AG10803 (cell line): Measurements from ENCODE around the gene PITPNC1.

Experiments
- DNase-seq: peaks from one replicate; pipeline ENCODE4 v3.0.0; 2010; ENCODE audit warnings: low read depth
- H3K4me3 ChIP-seq: 2 replicates; pipeline ENCODE4 v1.5.1; 2011; ENCODE audit warnings: mild to moderate bottlenecking, low read length, control low read depth
- TF ChIP-seq, protein P1 (sequence below): conservative IDR thresholded peaks from 2 replicates; pipeline ENCODE4 v1.5.1; 2011; ENCODE audit warnings: mild to moderate bottlenecking, low read length, control low read depth, inconsistent platforms

Gene PITPNC1

DNA sequence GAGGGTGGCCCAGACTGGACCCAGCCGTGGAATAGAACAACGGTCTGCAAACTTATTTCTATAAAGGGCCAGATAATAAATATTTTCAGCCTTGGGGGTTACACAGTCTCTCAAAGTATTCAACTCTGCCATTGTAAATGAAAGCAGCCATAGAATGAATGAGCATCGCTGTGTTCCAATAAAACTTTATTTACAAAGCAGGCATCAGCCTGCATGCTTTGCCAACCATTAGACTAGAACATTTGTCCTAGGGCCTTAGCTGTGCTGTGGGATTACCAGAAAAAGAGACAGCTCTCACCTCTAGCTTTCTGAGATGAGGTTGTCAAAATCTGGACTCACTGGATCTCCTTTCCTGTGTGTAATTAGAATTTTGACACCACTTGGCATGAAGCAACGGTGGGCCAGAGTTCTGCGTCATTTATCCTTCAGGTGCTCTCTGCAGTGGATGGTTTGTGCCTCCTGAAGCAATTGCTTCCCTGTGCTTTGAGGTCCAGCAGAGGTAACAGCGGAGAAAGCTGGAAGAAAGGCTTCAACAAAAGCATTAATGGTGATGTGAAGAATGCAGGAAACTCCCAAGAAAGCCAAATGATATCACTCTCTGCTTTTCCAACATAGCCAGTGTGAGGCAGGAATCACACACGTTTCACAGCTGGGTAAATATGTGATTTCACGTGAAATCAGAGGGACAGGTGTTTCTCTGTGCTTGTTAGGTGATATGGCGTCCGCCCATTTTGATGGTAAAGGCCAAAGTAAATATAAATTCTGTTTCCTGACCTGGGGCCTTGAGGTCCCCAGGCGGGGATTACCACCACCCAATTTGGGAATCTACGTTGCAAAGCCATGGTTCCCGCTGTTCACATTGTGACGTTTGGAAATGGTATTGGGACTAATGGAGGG, 148.4 kb downstream of the PITPNC1 start:
- TF ChIP-seq, protein P1, sequence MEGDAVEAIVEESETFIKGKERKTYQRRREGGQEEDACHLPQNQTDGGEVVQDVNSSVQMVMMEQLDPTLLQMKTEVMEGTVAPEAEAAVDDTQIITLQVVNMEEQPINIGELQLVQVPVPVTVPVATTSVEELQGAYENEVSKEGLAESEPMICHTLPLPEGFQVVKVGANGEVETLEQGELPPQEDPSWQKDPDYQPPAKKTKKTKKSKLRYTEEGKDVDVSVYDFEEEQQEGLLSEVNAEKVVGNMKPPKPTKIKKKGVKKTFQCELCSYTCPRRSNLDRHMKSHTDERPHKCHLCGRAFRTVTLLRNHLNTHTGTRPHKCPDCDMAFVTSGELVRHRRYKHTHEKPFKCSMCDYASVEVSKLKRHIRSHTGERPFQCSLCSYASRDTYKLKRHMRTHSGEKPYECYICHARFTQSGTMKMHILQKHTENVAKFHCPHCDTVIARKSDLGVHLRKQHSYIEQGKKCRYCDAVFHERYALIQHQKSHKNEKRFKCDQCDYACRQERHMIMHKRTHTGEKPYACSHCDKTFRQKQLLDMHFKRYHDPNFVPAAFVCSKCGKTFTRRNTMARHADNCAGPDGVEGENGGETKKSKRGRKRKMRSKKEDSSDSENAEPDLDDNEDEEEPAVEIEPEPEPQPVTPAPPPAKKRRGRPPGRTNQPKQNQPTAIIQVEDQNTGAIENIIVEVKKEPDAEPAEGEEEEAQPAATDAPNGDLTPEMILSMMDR, result no peak
- DNase-seq, result no peak
- no peak overlapping the region for H3K4me3 ChIP-seq

DNA sequence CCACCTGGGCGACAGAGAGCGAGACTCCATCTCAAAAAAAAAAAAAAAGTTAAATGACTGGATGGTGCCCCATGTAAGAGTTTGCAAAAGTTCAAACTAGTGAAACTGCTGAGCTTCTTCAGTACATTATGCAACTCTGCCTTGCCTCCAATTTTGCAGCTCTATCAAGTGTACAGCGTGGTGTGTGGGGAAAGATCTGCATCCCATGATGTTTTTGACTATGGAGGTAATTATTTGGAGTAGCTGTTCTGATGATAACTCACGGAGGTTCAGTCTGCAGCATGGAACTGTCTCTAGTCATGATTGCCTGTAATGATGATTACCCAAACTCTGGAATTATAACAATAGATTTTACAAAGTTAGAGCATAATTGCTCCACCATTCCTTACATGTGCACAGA, 149.6 kb downstream of the PITPNC1 start:
- no peak overlapping the region for H3K4me3 ChIP-seq
- DNase-seq, result no peak
- TF ChIP-seq, protein P1, result no peak

DNA sequence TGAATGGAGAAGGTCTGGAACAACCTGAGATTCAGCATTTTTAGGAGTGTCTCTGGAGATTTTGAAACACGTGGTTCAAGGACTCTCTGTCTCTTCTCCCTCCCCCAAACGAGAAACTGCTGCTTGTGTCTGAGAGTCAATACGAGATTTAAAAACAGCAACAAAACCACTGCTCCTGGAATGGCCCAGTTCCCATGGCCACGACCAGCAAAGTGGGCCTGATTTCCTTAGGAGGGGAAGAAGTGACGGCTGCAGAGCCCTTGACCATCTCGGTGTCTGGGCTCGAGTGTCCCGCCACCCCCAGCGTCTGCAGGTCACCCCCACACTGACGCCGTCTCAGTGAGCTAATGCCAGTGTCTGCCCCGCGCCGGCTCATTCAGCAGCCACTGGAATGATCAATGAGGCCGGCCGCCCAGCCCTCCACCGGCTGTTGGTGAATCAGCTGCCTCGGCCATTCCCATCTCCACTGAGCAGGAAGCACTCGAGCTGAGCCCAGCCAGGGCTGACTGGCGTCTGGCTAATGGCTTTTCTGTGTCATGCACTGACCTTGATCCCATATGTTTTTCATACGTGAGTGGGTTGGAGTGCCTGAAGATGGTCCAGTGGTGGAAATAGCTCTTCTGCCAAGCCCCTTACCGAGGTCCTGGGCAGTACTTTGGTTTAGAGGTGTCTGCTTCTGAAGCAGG, 151.8 kb downstream of the PITPNC1 start:
- peak; percentile 86 for DNase-seq
- TF ChIP-seq, protein P1, result no peak
- H3K4me3 ChIP-seq, result peak overlapping the region; percentile 61

DNA sequence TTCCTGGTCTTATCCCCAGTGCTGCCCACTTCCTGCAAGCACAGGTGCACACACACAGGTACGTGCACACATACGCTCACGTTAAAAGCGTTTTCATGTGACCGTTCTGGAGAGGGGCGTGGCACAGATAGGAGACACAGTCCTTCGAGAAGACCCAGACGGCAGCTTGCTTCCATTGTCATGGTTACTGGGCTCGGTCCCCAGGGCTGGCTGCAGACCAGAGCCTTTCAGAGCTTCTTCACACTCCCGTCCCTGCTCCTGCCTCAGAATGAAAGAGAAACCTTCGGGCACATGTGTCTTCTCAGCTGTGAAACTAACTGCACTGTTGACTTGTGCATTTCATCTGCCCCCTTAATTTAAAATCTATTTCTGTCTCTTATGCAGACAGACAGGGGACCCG, 154.2 kb downstream of the PITPNC1 start:
- no peak for DNase-seq
- no peak overlapping the region for H3K4me3 ChIP-seq
- TF ChIP-seq, protein P1, result no peak

DNA sequence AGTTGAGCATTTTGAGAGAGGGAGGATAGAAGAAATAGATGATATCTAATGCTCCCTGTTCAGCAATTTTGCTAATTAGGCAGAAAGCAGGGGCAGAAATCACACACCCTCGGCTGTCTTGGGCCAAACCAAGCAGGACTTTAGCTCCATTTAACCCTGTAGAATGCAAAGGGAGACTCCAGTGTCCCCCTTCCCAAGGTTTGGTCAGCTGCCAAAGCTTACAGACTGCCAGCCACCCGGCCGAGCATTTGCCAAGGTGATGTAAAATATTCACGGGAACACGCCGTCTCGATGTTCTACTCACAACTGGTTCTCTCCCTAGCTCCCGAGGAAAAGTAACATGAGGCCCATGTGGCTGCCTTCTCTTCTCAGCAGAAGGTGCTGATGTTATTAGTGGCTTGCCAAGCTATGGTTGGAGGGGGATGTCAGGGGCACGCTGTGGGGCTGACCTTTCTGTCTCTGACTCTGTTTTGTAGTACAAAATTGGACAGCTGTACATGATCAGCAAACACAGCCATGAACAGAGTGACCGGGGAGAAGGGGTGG, 155.3 kb downstream of the PITPNC1 start:
- DNase-seq, result no peak
- TF ChIP-seq, protein P1, result no peak
- no peak overlapping the region for H3K4me3 ChIP-seq

DNA sequence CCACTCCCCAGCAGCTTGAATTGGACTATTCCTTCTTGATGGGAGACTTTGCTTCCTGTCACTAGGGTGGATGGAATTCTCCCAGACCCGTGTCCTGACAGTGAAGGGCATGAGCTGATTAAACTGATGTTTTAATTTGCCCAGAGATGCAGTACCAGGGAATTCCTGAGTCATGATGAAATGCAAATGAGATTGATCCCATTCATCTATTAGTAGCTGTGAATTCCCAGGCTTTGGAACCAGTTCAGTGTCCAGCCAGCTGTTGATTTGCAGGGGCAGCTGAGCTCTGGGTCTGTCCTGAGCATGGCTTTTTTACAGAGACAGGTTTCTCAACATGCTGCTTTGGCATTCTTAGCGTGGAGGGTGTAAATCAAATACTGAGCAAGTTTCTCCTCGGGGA, 157.9 kb downstream of the PITPNC1 start:
- no peak overlapping the region for H3K4me3 ChIP-seq
- DNase-seq, result no peak
- TF ChIP-seq, protein P1, result no peak
